K562 (cell line): ENCODE results near the gene PRKAG2. TPM values are rescaled to one million over a fixed set of nuclear protein-coding genes. Genes with fewer than 3 reads are reported as not detected.
A peak's percentile ranks its signal among the peaks of the same experiment; 100 is the strongest.

ENCODE experiments used
- CHD1 ChIP-seq: fragments of 200-600 bp; sonication (generic); IDR thresholded peaks from one replicate; pipeline ENCODE4 v1.6.1; 2012; ENCODE audit warnings: mild to moderate bottlenecking, moderate library complexity, low read length, inconsistent platforms
- CTBP1 ChIP-seq: fragments of 450-650 bp; IDR thresholded peaks from 2 replicates; pipeline ENCODE4 v1.6.1; 2016; ENCODE audit warnings: borderline replicate concordance
- ELF4 ChIP-seq: fragments of 450-650 bp; formaldehyde crosslinking; IDR thresholded peaks from 2 replicates; pipeline ENCODE4 v1.4.0; 2022; ENCODE audit warnings: missing genetic modification characterization
- FOS ChIP-seq: IDR thresholded peaks from 3 replicates; pipeline ENCODE4 v1.6.1; 2011; ENCODE audit not compliant: insufficient read length; ENCODE audit errors: extremely low read depth
- OTX1 ChIP-seq: fragments of 450-650 bp; formaldehyde crosslinking; IDR thresholded peaks from 2 replicates; pipeline ENCODE4 v1.4.0; 2022; ENCODE audit warnings: mild to moderate bottlenecking
- PHF20 ChIP-seq: fragments of 450-650 bp; IDR thresholded peaks from 2 replicates; pipeline ENCODE4 v1.6.1; 2018; ENCODE audit not compliant: partially characterized antibody
- RHOXF2B ChIP-seq: fragments of 250-450 bp; sonication (Bioruptor Pico); conservative IDR thresholded peaks from 2 replicates; pipeline ENCODE4 v1.5.1; 2021
- SIN3B ChIP-seq: fragments of 450-650 bp; IDR thresholded peaks from 2 replicates; pipeline ENCODE4 v1.6.1; 2017; ENCODE audit warnings: low read depth, mild to moderate bottlenecking, moderate library complexity
- SMAD3 ChIP-seq: fragments of 450-650 bp; formaldehyde crosslinking; conservative IDR thresholded peaks from 2 replicates; pipeline ENCODE4 v1.4.0; 2020; ENCODE audit warnings: mild to moderate bottlenecking
- SNIP1 ChIP-seq: fragments of 450-650 bp; IDR thresholded peaks from 2 replicates; pipeline ENCODE4 v1.7.1; 2017; ENCODE audit warnings: low read depth, mild to moderate bottlenecking
- SUPT5H ChIP-seq: fragments of 450-650 bp; IDR thresholded peaks from 2 replicates; pipeline ENCODE4 v1.6.1; 2016
- TAF7 ChIP-seq: fragments of 450-650 bp; IDR thresholded peaks from 2 replicates; pipeline ENCODE4 v1.6.1; 2016; ENCODE audit warnings: missing genetic modification characterization, missing compliant biosample characterization
- TGIF2 ChIP-seq: sonication (generic); formaldehyde crosslinking; IDR thresholded peaks from 2 replicates; pipeline ENCODE4 v1.8.1; 2022; ENCODE audit warnings: mild to moderate bottlenecking, missing genetic modification reagents, moderate library complexity
- ZBTB8A ChIP-seq: fragments of 450-650 bp; IDR thresholded peaks from 2 replicates; pipeline ENCODE4 v1.6.1; 2018; ENCODE audit warnings: mild to moderate bottlenecking, moderate library complexity; ENCODE audit not compliant: partially characterized antibody
- ZFP1 ChIP-seq: fragments of 450-650 bp; formaldehyde crosslinking; IDR thresholded peaks from 2 replicates; pipeline ENCODE4 v1.4.0; 2020; ENCODE audit warnings: mild to moderate bottlenecking, mixed read lengths
- ZFP30 ChIP-seq: fragments of 250-450 bp; sonication (Bioruptor Pico); IDR thresholded peaks from 2 replicates; pipeline ENCODE4 v1.8.0; 2022; ENCODE audit warnings: moderate library complexity, mild to moderate bottlenecking, inconsistent platforms, borderline replicate concordance
- ZFX ChIP-seq: sonication (generic); formaldehyde crosslinking; IDR thresholded peaks from 2 replicates; pipeline ENCODE4 v1.8.0; 2022; ENCODE audit warnings: mild to moderate bottlenecking, missing genetic modification reagents, moderate library complexity
- ZNF609 ChIP-seq: sonication (generic); formaldehyde crosslinking; IDR thresholded peaks from 2 replicates; pipeline ENCODE4 v1.8.1; 2023; ENCODE audit warnings: missing genetic modification reagents, mild to moderate bottlenecking, borderline replicate concordance
- ZNF644 ChIP-seq: fragments of 200-800 bp; sonication (Bioruptor generic); IDR thresholded peaks from 2 replicates; pipeline ENCODE4 v1.6.1; 2016; ENCODE audit warnings: low read depth, missing genetic modification characterization, missing compliant biosample characterization
- ZNF830 ChIP-seq: fragments of 250-450 bp; sonication (Bioruptor Pico); IDR thresholded peaks from 2 replicates; pipeline ENCODE4 v1.5.0; 2021; ENCODE audit warnings: mild to moderate bottlenecking
- polyA plus RNA-seq, 8 experiments: library from polyadenylated mRNA; depleted of rRNA in 4 of 8; stranded (reverse) in 5 of 8; unstranded in 3 of 8; fragments of >200 nt; fragmentation: Nextera tagmentation in 2 of 8; fragmentation: Illumina TruSeq in 1 of 8; extraction: Ambion mirVana in 2 of 8; extraction: Trizol in 1 of 8; gene quantifications; 2 replicates each; pipeline versions ENCODE4 v1.2.1 to v1.2.3, GENCODE V29; 2011 to 2014; ENCODE audit warnings: inconsistent platforms in 1 of 8, missing spikeins in 1 of 8
- total RNA-seq, 7 experiments: library from RNA; depleted of rRNA in 6 of 7; stranded (reverse); fragments of >200 nt in 6 of 7; fragmentation: Illumina TruSeq in 2 of 7; extraction: Trizol in 2 of 7; gene quantifications; 2 replicates each; pipeline versions ENCODE4 v1.2.1 to v1.2.3, GENCODE V29; 2011 to 2021; ENCODE audit warnings: low replicate concordance in 1 of 7
- TF ChIP-seq, protein P1 (sequence below): sonication (generic); IDR thresholded peaks from 2 replicates; pipeline ENCODE4 v1.6.1; 2016
- TF ChIP-seq, protein P2 (sequence below): fragments of 250-450 bp; sonication (Bioruptor Pico); IDR thresholded peaks from 2 replicates; pipeline ENCODE4 v1.5.0; 2021; ENCODE audit warnings: mild to moderate bottlenecking, borderline replicate concordance

The PRKAG2 gene
- total and polyA plus RNA-seq, 9 of the 15 experiments (the other 6 are each of a cell fraction or from before 2014, with no cell fraction given): 0.99 to 5.6 (median 3.3) TPM

GRCh38 chr7:151631953-151632749, 244.8 kb downstream of the PRKAG2 start (continued):
- no peak for TF ChIP-seq ELF4 (CRISPR knock-in tag)
- TF ChIP-seq ZNF609 (CRISPR knock-in tag): no peak
- TF ChIP-seq ZNF830 (CRISPR knock-in tag): no peak
- no peak for TF ChIP-seq ZBTB8A
- no peak for TF ChIP-seq SMAD3 (CRISPR knock-in tag)
- TF ChIP-seq RHOXF2B (CRISPR knock-in tag): no peak
- no peak for TF ChIP-seq FOS
- TF ChIP-seq TGIF2 (CRISPR knock-in tag): no peak
- TF ChIP-seq PHF20: no peak
- no peak for TF ChIP-seq ZNF644
- TF ChIP-seq, protein P1, sequence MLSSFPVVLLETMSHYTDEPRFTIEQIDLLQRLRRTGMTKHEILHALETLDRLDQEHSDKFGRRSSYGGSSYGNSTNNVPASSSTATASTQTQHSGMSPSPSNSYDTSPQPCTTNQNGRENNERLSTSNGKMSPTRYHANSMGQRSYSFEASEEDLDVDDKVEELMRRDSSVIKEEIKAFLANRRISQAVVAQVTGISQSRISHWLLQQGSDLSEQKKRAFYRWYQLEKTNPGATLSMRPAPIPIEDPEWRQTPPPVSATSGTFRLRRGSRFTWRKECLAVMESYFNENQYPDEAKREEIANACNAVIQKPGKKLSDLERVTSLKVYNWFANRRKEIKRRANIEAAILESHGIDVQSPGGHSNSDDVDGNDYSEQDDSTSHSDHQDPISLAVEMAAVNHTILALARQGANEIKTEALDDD: no peak
- TF ChIP-seq SUPT5H: no peak
- TF ChIP-seq, protein P2, sequence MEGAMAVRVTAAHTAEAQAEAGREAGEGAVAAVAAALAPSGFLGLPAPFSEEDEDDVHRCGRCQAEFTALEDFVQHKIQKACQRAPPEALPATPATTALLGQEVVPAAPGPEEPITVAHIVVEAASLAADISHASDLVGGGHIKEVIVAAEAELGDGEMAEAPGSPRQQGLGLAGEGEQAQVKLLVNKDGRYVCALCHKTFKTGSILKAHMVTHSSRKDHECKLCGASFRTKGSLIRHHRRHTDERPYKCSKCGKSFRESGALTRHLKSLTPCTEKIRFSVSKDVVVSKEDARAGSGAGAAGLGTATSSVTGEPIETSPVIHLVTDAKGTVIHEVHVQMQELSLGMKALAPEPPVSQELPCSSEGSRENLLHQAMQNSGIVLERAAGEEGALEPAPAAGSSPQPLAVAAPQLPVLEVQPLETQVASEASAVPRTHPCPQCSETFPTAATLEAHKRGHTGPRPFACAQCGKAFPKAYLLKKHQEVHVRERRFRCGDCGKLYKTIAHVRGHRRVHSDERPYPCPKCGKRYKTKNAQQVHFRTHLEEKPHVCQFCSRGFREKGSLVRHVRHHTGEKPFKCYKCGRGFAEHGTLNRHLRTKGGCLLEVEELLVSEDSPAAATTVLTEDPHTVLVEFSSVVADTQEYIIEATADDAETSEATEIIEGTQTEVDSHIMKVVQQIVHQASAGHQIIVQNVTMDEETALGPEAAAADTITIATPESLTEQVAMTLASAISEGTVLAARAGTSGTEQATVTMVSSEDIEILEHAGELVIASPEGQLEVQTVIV (CRISPR knock-in tag): no peak
- TF ChIP-seq OTX1 (CRISPR knock-in tag): no peak
- TF ChIP-seq TAF7 (tag): no peak
- peak; percentile 35; the same call in 1 of the 2 replicates for TF ChIP-seq SIN3B
- no peak; the same call in 1 of the 2 replicates for TF ChIP-seq CTBP1
- no peak for TF ChIP-seq SNIP1
- TF ChIP-seq CHD1: no peak
- no peak for TF ChIP-seq ZFP1 (CRISPR knock-in tag)
- TF ChIP-seq ZFX (CRISPR knock-in tag): no peak
- TF ChIP-seq ZFP30 (CRISPR knock-in tag): no peak
